Measurements from ENCODE around the gene ZFP92.

ZFP92 gene

DNA sequence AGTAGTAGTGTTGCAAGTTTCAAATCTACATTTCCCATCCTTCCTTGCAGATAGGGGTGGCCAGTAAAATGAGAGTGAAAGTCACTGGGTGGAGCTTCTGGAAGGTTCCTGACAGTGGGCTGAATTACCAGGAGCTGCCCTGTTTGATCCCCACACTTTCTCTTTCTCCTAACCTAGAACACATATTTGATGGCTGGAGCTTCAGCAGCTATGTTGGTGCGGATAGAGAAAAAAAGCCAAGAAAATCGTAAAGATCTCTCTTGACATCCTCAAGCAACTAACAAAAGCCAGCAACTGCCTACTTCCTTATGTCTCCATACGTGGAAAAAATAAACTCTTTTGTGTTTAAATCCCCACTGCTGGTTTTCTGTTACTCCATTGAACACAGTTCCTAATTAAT is 45.2 kb upstream of the ZFP92 start:
- no peak overlapping the region for H2AFZ ChIP-seq (ENCODE audit: low read depth, low read length)

GRCh38 chrX:153366878-153367538 is 44.3 kb upstream of the ZFP92 start:
- no peaks in the 10 kb centered on the region for H3K27me3 ChIP-seq (ENCODE audit: insufficient read depth, low read length, poor library complexity)
- TF ChIP-seq EZH2 (IDR thresholded peaks at IDR 0.05; ENCODE audit: borderline replicate concordance, low read depth, low read length, severe bottlenecking): no peak
- TF ChIP-seq, protein P1, sequence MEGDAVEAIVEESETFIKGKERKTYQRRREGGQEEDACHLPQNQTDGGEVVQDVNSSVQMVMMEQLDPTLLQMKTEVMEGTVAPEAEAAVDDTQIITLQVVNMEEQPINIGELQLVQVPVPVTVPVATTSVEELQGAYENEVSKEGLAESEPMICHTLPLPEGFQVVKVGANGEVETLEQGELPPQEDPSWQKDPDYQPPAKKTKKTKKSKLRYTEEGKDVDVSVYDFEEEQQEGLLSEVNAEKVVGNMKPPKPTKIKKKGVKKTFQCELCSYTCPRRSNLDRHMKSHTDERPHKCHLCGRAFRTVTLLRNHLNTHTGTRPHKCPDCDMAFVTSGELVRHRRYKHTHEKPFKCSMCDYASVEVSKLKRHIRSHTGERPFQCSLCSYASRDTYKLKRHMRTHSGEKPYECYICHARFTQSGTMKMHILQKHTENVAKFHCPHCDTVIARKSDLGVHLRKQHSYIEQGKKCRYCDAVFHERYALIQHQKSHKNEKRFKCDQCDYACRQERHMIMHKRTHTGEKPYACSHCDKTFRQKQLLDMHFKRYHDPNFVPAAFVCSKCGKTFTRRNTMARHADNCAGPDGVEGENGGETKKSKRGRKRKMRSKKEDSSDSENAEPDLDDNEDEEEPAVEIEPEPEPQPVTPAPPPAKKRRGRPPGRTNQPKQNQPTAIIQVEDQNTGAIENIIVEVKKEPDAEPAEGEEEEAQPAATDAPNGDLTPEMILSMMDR (IDR thresholded peaks at IDR 0.05; ENCODE audit: borderline replicate concordance, extremely low read depth, low read length, poor library complexity, severe bottlenecking): no peak
- no peak overlapping the region for H3K27ac ChIP-seq (ENCODE audit: low read length)
- DNase-seq (no peak), ATAC-seq (ENCODE audit: insufficient read depth, low read depth) (no peak)
- no peaks in the 10 kb centered on the region for H3K4me1 ChIP-seq (ENCODE audit: insufficient read depth, low read length)
- H3K79me2 ChIP-seq (ENCODE audit: insufficient read depth, low read length): no peaks in the 10 kb centered on the region
- no peaks in the 10 kb centered on the region for H3K36me3 ChIP-seq (ENCODE audit: insufficient read depth, low read length)
- no peaks in the 10 kb centered on the region for H4K20me1 ChIP-seq (ENCODE audit: insufficient read depth, low read length)
- no peak overlapping the region for H3K4me2 ChIP-seq (ENCODE audit: insufficient read depth, low read length)
- no peak overlapping the region for H2AFZ ChIP-seq (ENCODE audit: low read depth, low read length)
- no peaks in the 10 kb centered on the region for H3K9me3 ChIP-seq (ENCODE audit: insufficient read depth, low read length, severe bottlenecking)
- no peak overlapping the region for H3K9ac ChIP-seq (ENCODE audit: low read depth, low read length)
- H3K4me3 ChIP-seq (ENCODE audit: low read depth in 1 of 2, low read length in 2 of 2): no peak overlapping the region

More for the DNA sequence above, 45.2 kb upstream of the ZFP92 start:
- no peaks in the 10 kb centered on the region for H3K4me1 ChIP-seq (ENCODE audit: insufficient read depth, low read length)
- H3K9ac ChIP-seq (ENCODE audit: low read depth, low read length): no peak overlapping the region
- TF ChIP-seq, protein P1 (IDR thresholded peaks at IDR 0.05; ENCODE audit: borderline replicate concordance, extremely low read depth, low read length, poor library complexity, severe bottlenecking): no peak
- H4K20me1 ChIP-seq (ENCODE audit: insufficient read depth, low read length): no peaks in the 10 kb centered on the region
- no peaks in the 10 kb centered on the region for H3K27me3 ChIP-seq (ENCODE audit: insufficient read depth, low read length, poor library complexity)
- no peak overlapping the region for H3K27ac ChIP-seq (ENCODE audit: low read length)
- H3K4me3 ChIP-seq (ENCODE audit: low read depth in 1 of 2, low read length in 2 of 2): no peak overlapping the region
- ATAC-seq (ENCODE audit: insufficient read depth, low read depth): no peak
- no peak overlapping the region for H3K4me2 ChIP-seq (ENCODE audit: insufficient read depth, low read length)
- no peak for DNase-seq
- H3K9me3 ChIP-seq (ENCODE audit: insufficient read depth, low read length, severe bottlenecking): no peaks in the 10 kb centered on the region
- no peaks in the 10 kb centered on the region for H3K79me2 ChIP-seq (ENCODE audit: insufficient read depth, low read length)
- H3K36me3 ChIP-seq (ENCODE audit: insufficient read depth, low read length): no peaks in the 10 kb centered on the region

- no peak for DNase-seq
- no peak overlapping the region for H2AFZ ChIP-seq (ENCODE audit: low read depth, low read length)
- no peaks in the 10 kb centered on the region for H4K20me1 ChIP-seq (ENCODE audit: insufficient read depth, low read length)
- ATAC-seq (ENCODE audit: insufficient read depth, low read depth): no peak
- H3K79me2 ChIP-seq (ENCODE audit: insufficient read depth, low read length): no peaks in the 10 kb centered on the region
- no peak for TF ChIP-seq EZH2 (IDR thresholded peaks at IDR 0.05; ENCODE audit: borderline replicate concordance, low read depth, low read length, severe bottlenecking)
- TF ChIP-seq, protein P1 (IDR thresholded peaks at IDR 0.05; ENCODE audit: borderline replicate concordance, extremely low read depth, low read length, poor library complexity, severe bottlenecking): no peak
- no peak overlapping the region for H3K9ac ChIP-seq (ENCODE audit: low read depth, low read length)
- H3K27me3 ChIP-seq (ENCODE audit: insufficient read depth, low read length, poor library complexity): no peaks in the 10 kb centered on the region
- H3K27ac ChIP-seq (ENCODE audit: low read length): no peak overlapping the region
- H3K4me1 ChIP-seq (ENCODE audit: insufficient read depth, low read length): no peaks in the 10 kb centered on the region
- H3K36me3 ChIP-seq (ENCODE audit: insufficient read depth, low read length): no peaks in the 10 kb centered on the region
- no peak overlapping the region for H3K4me2 ChIP-seq (ENCODE audit: insufficient read depth, low read length)
- H3K4me3 ChIP-seq (ENCODE audit: low read depth in 1 of 2, low read length in 2 of 2): no peak overlapping the region
- no peaks in the 10 kb centered on the region for H3K9me3 ChIP-seq (ENCODE audit: insufficient read depth, low read length, severe bottlenecking)
Measured at GRCh38 chrX:153370293-153371055, 40.8 kb upstream of the ZFP92 start.
